OCI-LY1 (cell line): ENCODE results near the gene PRKCE.

Experiments used
- CTCF ChIP-seq: fragments of 200-600 bp; sonication (generic), shearing (Covaris generic); IDR thresholded peaks from 2 replicates; pipeline ENCODE4 v1.5.1; 2017; ENCODE audit warnings: mild to moderate bottlenecking, antibody characterized with exemption, low read length, moderate library complexity, mixed read lengths
- EZH2 ChIP-seq: fragments of 200-600 bp; sonication (generic), shearing (Covaris generic); IDR thresholded peaks from 2 replicates; pipeline ENCODE4 v1.8.0; 2017; ENCODE audit warnings: borderline replicate concordance, mixed run types, mild to moderate bottlenecking, antibody characterized with exemption, low read length, moderate library complexity, mixed read lengths

- TF ChIP-seq EZH2 (no peak), CTCF (no peak)
These were observed 254.1 kb downstream of the PRKCE start for GRCh38 chr2:45905632-45905958.
